HG03060 (cell line): ENCODE measurements around the gene FREM2.

Experiments
- ATAC-seq: cut with Tn5 transposase; IDR thresholded peaks from one replicate; pipeline ENCODE4 v1.9.1; 2021; ENCODE audit warnings: low read depth, moderate number of reproducible peaks; ENCODE audit not compliant: unreplicated experiment

Gene FREM2

GRCh38 chr13:38686577-38687245 lies at the start of gene FREM2:
Gene FREM2 (plus strand): TSS chr13:38687077. CDS start chr13:38687345, 268 bp downstream.
- no peak for ATAC-seq

GRCh38 chr13:38637576-38637975 lies 49.3 kb upstream of the FREM2 start:
- no peak for ATAC-seq

GRCh38 chr13:38641164-38641948 lies 45.5 kb upstream of the FREM2 start:
- ATAC-seq = no peak

- no peak for ATAC-seq
Measured at GRCh38 chr13:38647312-38647711, 39.6 kb upstream of the FREM2 start.

GRCh38 chr13:38648912-38649311 lies 38.0 kb upstream of the FREM2 start:
- ATAC-seq = no peak

- no peak for ATAC-seq
Measured at GRCh38 chr13:38656699-38657098, 30.2 kb upstream of the FREM2 start.

- no peak for ATAC-seq
Measured at GRCh38 chr13:38657191-38657590, 29.7 kb upstream of the FREM2 start.

GRCh38 chr13:38658906-38659305 lies 28.0 kb upstream of the FREM2 start:
- ATAC-seq = no peak

GRCh38 chr13:38661010-38661675 lies 25.7 kb upstream of the FREM2 start:
- no peak for ATAC-seq

- no peak for ATAC-seq
Measured at GRCh38 chr13:38662362-38662761, 24.5 kb upstream of the FREM2 start.

GRCh38 chr13:38664906-38665305 lies 22.0 kb upstream of the FREM2 start:
- ATAC-seq = no peak

- ATAC-seq = no peak
Measured at GRCh38 chr13:38667526-38668109, 19.3 kb upstream of the FREM2 start.

- ATAC-seq = no peak
Measured at GRCh38 chr13:38669234-38669964, 17.5 kb upstream of the FREM2 start.

GRCh38 chr13:38670627-38671026 lies 16.2 kb upstream of the FREM2 start:
- no peak for ATAC-seq

GRCh38 chr13:38671980-38672379 lies 14.9 kb upstream of the FREM2 start:
- ATAC-seq = no peak

- no peak for ATAC-seq
Measured at GRCh38 chr13:38674208-38674607, 12.7 kb upstream of the FREM2 start.

GRCh38 chr13:38680912-38681311 lies 6.0 kb upstream of the FREM2 start:
- ATAC-seq = no peak

- no peak for ATAC-seq
Measured at GRCh38 chr13:38684714-38685113, 2.2 kb upstream of the FREM2 start.

- no peak for ATAC-seq
Measured at GRCh38 chr13:38685431-38685830, 1.4 kb upstream of the FREM2 start.

GRCh38 chr13:38685974-38686576 lies 802 bp upstream of the FREM2 start:
- no peak for ATAC-seq
